GM12801 (cell line): ENCODE data around the gene DACT2.

ENCODE experiments used
- CTCF ChIP-seq: IDR thresholded peaks from one replicate; pipeline ENCODE4 v1.5.1; 2011; ENCODE audit warnings: control low read depth; ENCODE audit not compliant: insufficient read length; ENCODE audit errors: extremely low read depth

Gene DACT2

GRCh38 chr6:168309183-168309582 is 10.4 kb downstream of the DACT2 start:
- TF ChIP-seq CTCF: no peak

DNA sequence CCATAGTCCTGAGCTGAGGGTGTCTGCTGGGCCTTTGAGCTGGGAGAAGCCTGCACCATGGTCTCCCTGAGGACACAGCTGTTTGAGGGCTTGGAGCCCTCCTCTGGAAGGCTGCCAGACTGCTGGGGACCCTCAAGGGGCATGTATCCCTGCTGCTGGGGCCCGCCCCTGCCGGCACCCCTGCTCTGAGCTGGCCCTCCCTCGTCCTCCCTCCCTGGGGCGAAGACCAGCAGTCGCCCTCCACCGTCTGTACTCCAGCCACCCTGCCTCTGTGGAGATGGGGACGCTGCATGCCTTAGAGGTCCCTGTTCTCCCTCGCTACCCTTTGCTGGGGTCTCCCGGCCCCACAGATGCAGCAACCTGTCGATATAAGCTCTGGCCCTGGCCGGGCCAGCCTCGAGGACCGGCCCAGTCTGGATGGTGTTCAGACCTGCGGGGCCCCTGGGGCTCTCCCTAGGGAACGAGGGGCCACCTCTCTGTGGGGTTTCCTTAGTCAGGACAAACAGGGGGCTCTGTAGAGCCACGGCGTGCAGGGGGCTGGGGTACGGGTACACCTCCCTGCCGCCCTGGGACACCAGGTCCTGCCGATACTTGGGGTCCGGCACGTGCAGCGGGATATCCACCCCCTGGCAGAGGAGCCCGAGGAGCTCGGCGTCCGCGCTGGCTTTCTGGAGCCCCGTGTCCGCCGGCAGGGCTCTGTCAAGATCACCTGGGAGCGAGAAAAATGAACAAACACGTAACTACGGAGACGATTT is 11.0 kb downstream of the DACT2 start:
- no peak for TF ChIP-seq CTCF

GRCh38 chr6:168307695-168308021 is 11.9 kb downstream of the DACT2 start:
- no peak for TF ChIP-seq CTCF

GRCh38 chr6:168307015-168307694 is 12.4 kb downstream of the DACT2 start:
- no peak for TF ChIP-seq CTCF

GRCh38 chr6:168305863-168306262 is 13.7 kb downstream of the DACT2 start:
- no peak for TF ChIP-seq CTCF

- no peak for TF ChIP-seq CTCF
Observed at GRCh38 chr6:168305096-168305749, 14.4 kb downstream of the DACT2 start.

DNA sequence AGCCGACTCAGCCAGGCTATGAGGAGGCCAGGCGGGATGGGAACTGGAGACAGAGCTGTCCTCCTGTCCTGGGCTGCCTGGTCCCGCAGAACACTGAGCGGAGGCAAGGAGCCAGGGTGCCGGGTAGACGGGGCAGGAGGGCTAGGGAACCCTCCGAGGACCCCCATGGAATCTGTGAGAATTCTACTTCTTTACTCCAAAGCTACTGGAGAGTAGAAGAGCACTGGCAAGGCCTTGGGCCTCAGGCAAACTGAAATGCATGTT is 14.9 kb downstream of the DACT2 start:
- TF ChIP-seq CTCF: no peak
